GM12865 (cell line): ENCODE results near the gene CSMD2.

Experiments used
- DNase-seq: peaks from one replicate; pipeline ENCODE4 v3.0.0; 2010; ENCODE audit warnings: low read depth
- H3K4me3 ChIP-seq: 2 replicates; pipeline ENCODE4 v1.5.1; 2011; ENCODE audit warnings: mild to moderate bottlenecking, low read depth, low read length, control low read depth
- TF ChIP-seq, protein P1 (sequence below): IDR thresholded peaks from 2 replicates; pipeline ENCODE4 v1.5.1; 2011; ENCODE audit warnings: low read length, control low read depth, low read depth, inconsistent platforms; ENCODE audit not compliant: insufficient read depth; ENCODE audit errors: missing control alignments

Gene CSMD2

DNA sequence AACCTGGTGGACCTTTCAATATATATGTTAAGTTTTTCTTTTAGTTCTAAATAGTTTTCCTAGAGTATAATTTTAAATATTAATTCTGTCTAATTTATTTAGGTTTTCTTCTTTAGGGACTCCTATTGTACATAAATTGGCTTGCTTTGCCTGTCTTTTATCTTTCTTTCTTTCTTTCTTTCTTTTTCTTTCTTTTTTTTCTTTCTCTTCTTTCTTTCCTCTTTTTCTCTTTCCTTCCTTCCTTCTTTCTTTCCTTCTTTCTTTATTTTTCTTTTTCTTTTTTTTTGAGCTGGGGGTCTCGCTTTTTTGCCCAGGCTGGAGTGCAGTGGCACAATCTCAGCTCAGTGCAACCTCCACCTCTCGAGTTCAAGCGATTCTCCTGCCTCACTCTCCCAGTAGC is 657.4 kb downstream of the CSMD2 start:
- DNase-seq: no peak
- no peak overlapping the region for H3K4me3 ChIP-seq
- TF ChIP-seq, protein P1, sequence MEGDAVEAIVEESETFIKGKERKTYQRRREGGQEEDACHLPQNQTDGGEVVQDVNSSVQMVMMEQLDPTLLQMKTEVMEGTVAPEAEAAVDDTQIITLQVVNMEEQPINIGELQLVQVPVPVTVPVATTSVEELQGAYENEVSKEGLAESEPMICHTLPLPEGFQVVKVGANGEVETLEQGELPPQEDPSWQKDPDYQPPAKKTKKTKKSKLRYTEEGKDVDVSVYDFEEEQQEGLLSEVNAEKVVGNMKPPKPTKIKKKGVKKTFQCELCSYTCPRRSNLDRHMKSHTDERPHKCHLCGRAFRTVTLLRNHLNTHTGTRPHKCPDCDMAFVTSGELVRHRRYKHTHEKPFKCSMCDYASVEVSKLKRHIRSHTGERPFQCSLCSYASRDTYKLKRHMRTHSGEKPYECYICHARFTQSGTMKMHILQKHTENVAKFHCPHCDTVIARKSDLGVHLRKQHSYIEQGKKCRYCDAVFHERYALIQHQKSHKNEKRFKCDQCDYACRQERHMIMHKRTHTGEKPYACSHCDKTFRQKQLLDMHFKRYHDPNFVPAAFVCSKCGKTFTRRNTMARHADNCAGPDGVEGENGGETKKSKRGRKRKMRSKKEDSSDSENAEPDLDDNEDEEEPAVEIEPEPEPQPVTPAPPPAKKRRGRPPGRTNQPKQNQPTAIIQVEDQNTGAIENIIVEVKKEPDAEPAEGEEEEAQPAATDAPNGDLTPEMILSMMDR: no peak

DNA sequence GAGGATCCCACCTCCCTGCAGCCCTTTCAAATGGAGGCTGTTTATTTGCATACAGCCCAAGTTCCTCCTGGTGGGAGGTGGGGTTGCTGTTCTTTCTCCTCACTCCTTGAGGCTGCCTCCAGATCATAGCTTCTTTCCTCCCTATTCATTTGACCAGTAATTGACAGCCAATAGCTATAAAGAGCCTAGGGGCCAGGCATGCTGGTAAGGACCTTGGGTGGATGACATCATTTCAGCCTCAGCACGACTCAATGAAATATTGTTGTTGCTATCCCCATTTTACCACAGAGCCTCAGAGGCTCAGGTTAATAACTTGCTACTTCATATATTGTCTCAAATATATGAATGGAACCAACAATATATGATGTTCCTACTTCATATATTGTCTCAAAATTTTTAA is 661.5 kb downstream of the CSMD2 start:
- no peak overlapping the region for H3K4me3 ChIP-seq
- TF ChIP-seq, protein P1: no peak
- no peak for DNase-seq

DNA sequence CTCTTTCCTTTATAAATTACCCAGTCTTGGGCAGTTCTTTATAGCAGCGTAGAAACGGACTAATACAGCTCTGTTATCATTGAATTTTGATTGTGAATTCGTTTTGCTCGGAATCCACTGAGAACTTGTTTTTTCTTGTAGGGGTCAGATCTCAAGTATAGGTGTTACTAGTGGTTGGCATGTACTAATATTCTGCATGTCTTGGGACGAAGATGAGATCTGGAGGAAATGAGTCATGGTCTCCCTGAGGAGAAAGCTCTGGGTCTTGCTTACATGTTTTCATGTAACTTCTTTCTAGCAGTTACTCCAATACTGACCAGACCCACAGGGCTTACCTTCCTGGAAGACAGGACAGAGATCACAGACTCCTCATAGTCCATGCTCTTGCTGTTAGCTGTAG is 662.3 kb downstream of the CSMD2 start:
- TF ChIP-seq, protein P1: no peak
- DNase-seq: no peak
- no peak overlapping the region for H3K4me3 ChIP-seq

DNA sequence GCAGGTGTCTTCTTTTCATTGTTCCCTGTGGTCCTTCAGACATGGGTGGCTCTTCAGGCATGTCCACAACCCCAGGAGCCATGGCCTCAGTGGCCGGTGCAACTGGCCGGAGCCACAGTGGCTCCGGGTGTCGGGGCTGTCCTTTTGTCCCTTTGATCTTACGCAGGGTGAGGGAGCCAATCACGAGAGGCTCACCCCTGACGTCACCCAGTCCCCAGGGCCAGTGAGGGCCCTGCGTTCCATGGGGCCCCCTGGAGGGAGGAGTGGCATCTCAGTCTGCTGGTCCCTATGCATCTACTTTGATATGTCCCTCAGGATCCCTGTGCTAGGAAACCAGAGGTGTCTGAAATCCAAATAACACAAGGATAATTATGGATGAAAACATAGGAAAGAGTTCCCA is 663.3 kb downstream of the CSMD2 start:
- DNase-seq: no peak
- no peak overlapping the region for H3K4me3 ChIP-seq
- TF ChIP-seq, protein P1: no peak

DNA sequence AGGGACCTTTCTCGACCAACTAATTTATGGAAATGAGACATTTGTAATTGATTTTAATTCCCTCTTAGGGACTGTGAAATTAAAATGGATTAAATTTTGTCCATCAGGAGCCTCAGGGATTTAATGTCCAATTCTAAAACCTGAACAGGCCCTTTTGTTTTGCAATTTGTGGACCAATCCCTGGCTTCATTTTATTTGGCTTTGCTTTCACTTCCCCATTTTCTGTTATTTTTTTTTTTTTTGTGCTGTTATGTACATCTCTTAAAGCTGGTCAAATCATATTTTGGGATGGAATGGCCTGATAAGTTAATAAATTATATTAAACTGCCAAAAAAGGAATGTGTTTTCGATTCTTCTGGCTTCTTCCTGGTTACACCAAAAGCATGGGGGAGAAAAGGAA is 663.7 kb downstream of the CSMD2 start:
- TF ChIP-seq, protein P1: no peak
- no peak overlapping the region for H3K4me3 ChIP-seq
- DNase-seq: no peak

DNA sequence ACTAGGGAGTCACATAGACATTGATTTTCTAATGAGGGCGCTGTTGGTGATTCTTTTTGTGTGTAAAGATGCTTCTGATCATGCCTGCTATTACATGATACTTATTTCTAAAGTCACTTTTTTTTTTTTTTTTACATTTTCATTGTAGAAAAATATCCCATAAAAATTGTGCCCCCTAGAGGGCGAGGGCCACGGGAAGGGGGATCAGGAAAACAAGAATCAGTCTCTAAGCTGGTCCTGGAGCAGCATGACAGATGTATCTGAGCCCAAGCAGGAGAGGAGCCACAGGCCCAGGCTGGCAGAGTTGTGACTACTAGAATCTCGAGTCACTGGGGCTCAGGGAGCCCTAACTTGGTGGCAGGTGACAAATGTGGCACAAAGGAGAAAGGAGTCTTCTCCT is 664.5 kb downstream of the CSMD2 start:
- TF ChIP-seq, protein P1: no peak
- no peak overlapping the region for H3K4me3 ChIP-seq
- DNase-seq: no peak

DNA sequence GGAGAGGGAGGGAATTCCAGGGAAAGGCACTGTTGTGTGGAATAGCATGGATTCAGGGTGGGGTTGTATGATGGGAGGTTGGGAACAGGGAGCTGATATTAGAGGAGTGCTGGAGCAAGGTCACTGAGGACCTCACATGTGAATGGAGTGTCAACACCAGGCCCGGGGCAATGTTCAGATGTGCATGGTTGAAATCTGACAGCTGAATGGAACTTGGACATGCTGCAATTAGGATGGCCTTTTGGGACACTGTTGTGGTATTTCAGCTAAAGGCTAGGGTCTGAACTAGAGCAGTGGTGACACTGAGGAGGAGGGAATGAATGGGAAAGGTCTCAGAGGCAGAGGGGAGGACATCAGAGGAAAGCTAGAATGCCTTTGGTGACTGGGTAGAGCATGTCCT is 667.6 kb downstream of the CSMD2 start:
- DNase-seq: no peak
- TF ChIP-seq, protein P1: no peak
- no peak overlapping the region for H3K4me3 ChIP-seq
